GM12872 (cell line): ENCODE results near the gene CPNE4.

Source experiments
- TF ChIP-seq, protein P1 (sequence below): IDR thresholded peaks from 3 replicates; pipeline ENCODE4 v1.5.1; 2011; ENCODE audit warnings: low read depth, mild to moderate bottlenecking, low read length, moderate library complexity; ENCODE audit not compliant: insufficient read depth

CPNE4 gene

DNA sequence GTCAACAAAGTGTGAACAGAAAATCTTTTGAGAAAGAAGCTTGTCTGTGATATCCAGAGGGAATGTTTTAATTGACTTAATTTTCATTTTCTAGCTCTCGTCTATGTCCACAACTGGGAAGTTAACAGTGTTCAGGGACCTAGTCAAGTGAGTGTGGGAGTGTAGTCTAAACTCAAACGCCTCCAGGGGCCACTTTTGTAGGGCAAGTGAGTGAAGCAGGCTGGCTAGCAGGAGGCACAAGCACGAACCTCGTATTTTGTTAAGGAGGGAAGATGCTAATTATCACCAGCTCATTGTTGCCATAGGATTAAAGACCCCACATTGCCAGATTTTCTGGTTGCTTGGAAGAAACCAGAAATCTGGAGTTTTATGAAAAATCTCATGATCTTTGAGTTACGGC is 135.8 kb downstream of the CPNE4 start:
- TF ChIP-seq, protein P1, sequence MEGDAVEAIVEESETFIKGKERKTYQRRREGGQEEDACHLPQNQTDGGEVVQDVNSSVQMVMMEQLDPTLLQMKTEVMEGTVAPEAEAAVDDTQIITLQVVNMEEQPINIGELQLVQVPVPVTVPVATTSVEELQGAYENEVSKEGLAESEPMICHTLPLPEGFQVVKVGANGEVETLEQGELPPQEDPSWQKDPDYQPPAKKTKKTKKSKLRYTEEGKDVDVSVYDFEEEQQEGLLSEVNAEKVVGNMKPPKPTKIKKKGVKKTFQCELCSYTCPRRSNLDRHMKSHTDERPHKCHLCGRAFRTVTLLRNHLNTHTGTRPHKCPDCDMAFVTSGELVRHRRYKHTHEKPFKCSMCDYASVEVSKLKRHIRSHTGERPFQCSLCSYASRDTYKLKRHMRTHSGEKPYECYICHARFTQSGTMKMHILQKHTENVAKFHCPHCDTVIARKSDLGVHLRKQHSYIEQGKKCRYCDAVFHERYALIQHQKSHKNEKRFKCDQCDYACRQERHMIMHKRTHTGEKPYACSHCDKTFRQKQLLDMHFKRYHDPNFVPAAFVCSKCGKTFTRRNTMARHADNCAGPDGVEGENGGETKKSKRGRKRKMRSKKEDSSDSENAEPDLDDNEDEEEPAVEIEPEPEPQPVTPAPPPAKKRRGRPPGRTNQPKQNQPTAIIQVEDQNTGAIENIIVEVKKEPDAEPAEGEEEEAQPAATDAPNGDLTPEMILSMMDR, result no peak

DNA sequence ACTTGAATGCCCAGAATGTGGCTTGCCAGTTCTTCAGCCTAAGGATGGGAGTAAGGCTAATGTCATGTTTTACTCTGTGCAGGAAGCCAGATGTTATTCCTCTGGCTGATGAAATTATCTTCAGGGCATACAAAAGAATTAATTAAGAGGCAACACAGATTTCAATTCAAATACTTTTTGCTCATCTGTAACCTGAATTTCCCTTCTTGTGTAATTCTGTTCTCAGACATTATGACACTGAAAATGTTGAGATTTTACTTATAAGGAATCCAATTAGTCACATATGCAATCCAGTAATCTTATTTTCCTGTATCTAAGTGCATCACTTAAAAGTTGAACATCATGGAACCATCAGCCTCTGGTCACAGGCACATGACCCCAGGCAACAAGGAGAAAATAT is 136.5 kb downstream of the CPNE4 start:
- TF ChIP-seq, protein P1, result no peak

DNA sequence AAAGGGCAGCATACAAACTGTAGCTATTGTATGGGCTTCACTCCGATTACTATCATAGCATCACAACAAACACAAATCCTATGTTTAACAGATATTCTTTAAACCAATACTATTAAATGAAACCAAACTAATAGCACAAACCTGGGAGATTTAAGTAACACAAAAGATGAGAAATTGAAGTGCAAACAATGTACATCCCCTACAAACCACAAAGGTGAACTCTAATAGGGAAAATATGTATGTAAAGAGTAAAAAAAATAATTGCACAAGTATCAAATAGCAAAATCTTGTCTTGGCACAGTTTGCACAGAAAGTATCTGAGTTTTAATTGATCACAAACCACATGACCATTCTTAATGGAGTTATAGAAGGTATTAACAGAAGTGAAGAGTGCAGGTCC is 138.5 kb downstream of the CPNE4 start:
- TF ChIP-seq, protein P1, result no peak

DNA sequence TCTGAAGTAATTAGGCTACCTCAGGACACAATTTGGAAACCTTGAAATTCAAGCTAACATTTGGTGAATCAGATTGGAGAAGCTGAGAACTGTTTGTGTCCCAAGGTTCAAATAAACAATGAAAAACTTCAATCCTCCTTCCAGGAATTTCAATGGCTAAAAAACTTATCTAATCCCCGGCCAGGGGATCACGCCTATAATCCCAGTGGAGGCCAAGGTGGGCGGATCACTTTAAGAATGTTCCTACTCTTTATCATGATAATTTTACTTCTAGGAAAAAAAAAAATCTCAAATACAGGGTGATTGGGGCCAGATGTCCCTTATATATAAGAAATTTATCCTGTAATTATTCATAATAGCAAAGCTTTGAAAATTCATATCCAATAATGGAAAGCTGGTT is 139.0 kb downstream of the CPNE4 start:
- TF ChIP-seq, protein P1, result no peak

DNA sequence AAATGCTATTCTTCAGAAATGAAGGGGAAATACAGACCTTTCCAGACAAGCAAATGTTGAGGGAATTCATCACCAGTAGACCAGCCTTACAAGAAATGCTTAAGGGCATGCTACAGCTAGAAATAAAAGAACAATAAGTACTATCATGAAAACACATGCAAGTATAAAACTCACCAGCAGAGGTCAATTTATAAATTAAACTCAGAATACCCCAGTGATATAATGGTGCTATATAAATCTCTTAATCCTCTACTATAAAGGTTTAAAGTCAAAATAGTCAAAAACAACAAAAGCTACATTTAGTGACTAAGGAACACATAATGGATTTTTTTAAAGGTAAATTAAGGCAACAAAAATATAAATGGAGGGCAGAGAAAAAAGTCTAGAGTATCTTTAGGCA is 142.5 kb downstream of the CPNE4 start:
- TF ChIP-seq, protein P1, result no peak

DNA sequence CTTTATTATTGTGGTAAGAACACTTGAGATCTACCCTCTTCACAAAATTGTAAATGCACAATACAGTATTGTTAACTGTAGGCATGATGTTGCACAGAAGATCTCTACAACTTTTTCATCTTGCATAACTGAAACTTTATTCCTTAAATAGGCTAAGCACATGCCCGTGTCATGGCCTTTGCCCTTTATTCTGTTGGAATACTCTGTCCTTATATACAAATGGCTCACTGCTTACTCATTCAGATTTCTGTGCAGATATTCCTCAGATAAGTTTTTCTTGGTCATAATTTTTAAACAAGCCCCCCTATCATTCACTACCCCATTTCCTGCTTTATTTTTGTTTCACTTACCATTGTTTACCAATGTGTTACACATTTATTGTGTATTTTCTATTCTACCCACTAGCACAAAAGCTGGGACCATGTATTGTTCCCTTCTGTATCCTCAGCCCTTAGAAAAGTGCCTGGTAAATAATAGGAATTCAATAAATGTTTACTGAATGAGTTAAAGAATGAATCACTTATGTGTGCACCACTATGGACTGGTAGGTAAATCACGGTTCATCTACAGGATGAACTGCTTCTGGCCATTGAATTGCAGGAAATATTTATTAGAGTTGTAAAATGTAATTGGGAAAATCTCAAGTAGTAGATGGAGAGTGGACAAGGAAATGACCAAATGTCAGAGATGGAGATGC is 151.0 kb downstream of the CPNE4 start:
- TF ChIP-seq, protein P1, result no peak

DNA sequence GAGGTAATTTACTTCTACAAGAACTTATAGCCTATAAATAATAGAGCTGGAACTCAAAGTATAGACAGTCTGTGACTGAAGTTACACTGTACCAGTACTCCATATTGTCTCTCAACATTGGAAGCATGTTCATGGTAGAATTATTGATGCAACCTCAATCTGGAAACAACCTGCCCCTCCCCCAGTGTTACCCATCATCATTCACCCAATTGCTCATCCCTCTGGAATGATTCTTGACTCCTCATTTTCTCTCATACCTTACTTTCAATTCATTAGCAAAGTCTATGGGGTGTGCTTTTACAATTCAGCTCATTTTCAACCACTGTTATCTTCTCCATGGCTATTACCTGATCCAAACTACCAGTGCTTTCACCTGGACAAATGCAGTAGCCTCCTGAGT is 151.7 kb downstream of the CPNE4 start:
- TF ChIP-seq, protein P1, result no peak
